H9 (cell line): ENCODE results near the gene TGM2. TPM values are rescaled to one million over a fixed set of nuclear protein-coding genes. Genes with fewer than 3 reads are reported as not detected.

Source experiments
- DNase-seq: peaks from one replicate; pipeline ENCODE4 v3.0.0-alpha.2; 2017
- H2AFZ ChIP-seq: one replicate; pipeline ENCODE4 v1.6.1; 2013; ENCODE audit warnings: mild to moderate bottlenecking, low read length, control low read depth, moderate library complexity
- H2AK5ac ChIP-seq: 2 replicates; pipeline ENCODE4 v1.6.1; 2013; ENCODE audit warnings: low read length, control low read depth, mixed read lengths; ENCODE audit not compliant: insufficient read length
- H2BK120ac ChIP-seq: one replicate; pipeline ENCODE4 v1.6.1; 2013; ENCODE audit warnings: low read depth, mild to moderate bottlenecking, low read length, control low read depth, inconsistent platforms; ENCODE audit not compliant: poor library complexity, severe bottlenecking
- H2BK12ac ChIP-seq: 2 replicates; pipeline ENCODE4 v1.6.1; 2013; ENCODE audit warnings: low read length, control low read depth, mixed read lengths, low read depth; ENCODE audit not compliant: insufficient read length
- H2BK15ac ChIP-seq: 2 replicates; pipeline ENCODE4 v1.6.1; 2013; ENCODE audit warnings: low read depth, low read length, control low read depth
- H2BK20ac ChIP-seq: one replicate; pipeline ENCODE4 v1.6.1; 2013; ENCODE audit warnings: low read depth, mild to moderate bottlenecking, low read length, control low read depth, inconsistent platforms; ENCODE audit not compliant: poor library complexity, severe bottlenecking
- H2BK5ac ChIP-seq: 2 replicates; pipeline ENCODE4 v1.6.1; 2013; ENCODE audit warnings: low read length, control low read depth, mixed read lengths; ENCODE audit not compliant: insufficient read length
- H3K14ac ChIP-seq: 2 replicates; pipeline ENCODE4 v1.6.1; 2013; ENCODE audit warnings: low read length, control low read depth; ENCODE audit not compliant: insufficient read depth
- H3K18ac ChIP-seq: 2 replicates; pipeline ENCODE4 v1.6.1; 2013; ENCODE audit warnings: low read depth, mild to moderate bottlenecking, mixed read lengths, low read length, control low read depth; ENCODE audit not compliant: insufficient read length
- H3K23ac ChIP-seq: 2 replicates; pipeline ENCODE4 v1.6.1; 2013; ENCODE audit warnings: low read length, control low read depth, mixed read lengths, low read depth; ENCODE audit not compliant: insufficient read length
- H3K23me2 ChIP-seq: 2 replicates; pipeline ENCODE4 v1.6.1; 2013; ENCODE audit warnings: low read depth, mild to moderate bottlenecking, mixed read lengths, low read length, control low read depth; ENCODE audit not compliant: insufficient read length, poor library complexity, severe bottlenecking
- H3K27ac ChIP-seq: 2 replicates; pipeline ENCODE4 v1.5.1; 2013; ENCODE audit warnings: low read length, control low read depth, mixed read lengths, low read depth; ENCODE audit not compliant: insufficient read length
- H3K27me3 ChIP-seq: 2 replicates; pipeline ENCODE4 v1.6.1; 2013; ENCODE audit warnings: low read length, control low read depth, inconsistent platforms; ENCODE audit not compliant: insufficient read depth
- H3K4ac ChIP-seq: 2 replicates; pipeline ENCODE4 v1.6.1; 2013; ENCODE audit warnings: low read depth, mild to moderate bottlenecking, control low read depth, inconsistent platforms, low read length, moderate library complexity
- H3K4me1 ChIP-seq: 2 replicates; pipeline ENCODE4 v1.6.1; 2013; ENCODE audit warnings: low read length, control low read depth, inconsistent platforms; ENCODE audit not compliant: insufficient read depth
- H3K4me2 ChIP-seq: 2 replicates; pipeline ENCODE4 v1.6.1; 2013; ENCODE audit warnings: low read length, control low read depth, mixed read lengths; ENCODE audit not compliant: insufficient read length, insufficient read depth
- H3K56ac ChIP-seq: 2 replicates; pipeline ENCODE4 v1.6.1; 2013; ENCODE audit warnings: low read depth, mild to moderate bottlenecking, mixed read lengths, low read length, control low read depth; ENCODE audit not compliant: insufficient read length
- H3K79me1 ChIP-seq: 2 replicates; pipeline ENCODE4 v1.6.1; 2013; ENCODE audit warnings: low read depth, mild to moderate bottlenecking, moderate library complexity, low read length, control low read depth, inconsistent platforms; ENCODE audit not compliant: insufficient read depth, poor library complexity, severe bottlenecking
- H3K79me2 ChIP-seq: 2 replicates; pipeline ENCODE4 v1.6.1; 2013; ENCODE audit warnings: low read length, control low read depth, inconsistent platforms; ENCODE audit not compliant: insufficient read depth
- H3K9ac ChIP-seq: 2 replicates; pipeline ENCODE4 v1.6.1; 2013; ENCODE audit warnings: low read length, control low read depth, mixed read lengths; ENCODE audit not compliant: insufficient read length; ENCODE audit errors: extremely low read depth
- H3K9me3 ChIP-seq: one replicate; pipeline ENCODE4 v1.6.1; 2013; ENCODE audit warnings: low read depth, low read length, inconsistent platforms; ENCODE audit not compliant: control insufficient read depth
- H3T11ph ChIP-seq: one replicate; pipeline ENCODE4 v1.6.1; 2013; ENCODE audit warnings: mild to moderate bottlenecking, low read length, control low read depth, inconsistent platforms
- H4K20me1 ChIP-seq: one replicate; pipeline ENCODE4 v1.6.1; 2013; ENCODE audit not compliant: control insufficient read depth, insufficient read length, insufficient read depth
- H4K5ac ChIP-seq: 2 replicates; pipeline ENCODE4 v1.6.1; 2013; ENCODE audit warnings: low read depth, mild to moderate bottlenecking, mixed read lengths, low read length, control low read depth; ENCODE audit not compliant: insufficient read length
- H4K8ac ChIP-seq: replicated peaks from 2 replicates; pipeline ENCODE4 v1.6.1; 2013; ENCODE audit warnings: low read length, control low read depth, mixed read lengths, low read depth; ENCODE audit not compliant: insufficient read length
- H4K91ac ChIP-seq: 2 replicates; pipeline ENCODE4 v1.6.1; 2013; ENCODE audit warnings: low read depth, mild to moderate bottlenecking, moderate library complexity, mixed read lengths, low read length, control low read depth; ENCODE audit not compliant: insufficient read length
- H3K27ac Mint-ChIP-seq, 3 experiments: 2 replicates in 2 of 3; 3 replicates in 1 of 3; pipeline ENCODE4 v1.8.0; 2020 to 2021; ENCODE audit warnings: mixed read lengths in 3 of 3, mild to moderate bottlenecking in 1 of 3, moderate library complexity in 1 of 3
- H3K27me3 Mint-ChIP-seq: 2 replicates; pipeline ENCODE4 v1.8.0; 2021; ENCODE audit warnings: low read depth, mild to moderate bottlenecking, moderate library complexity, mixed read lengths
- H3K36me3 Mint-ChIP-seq, 3 experiments: 2 replicates in 2 of 3; 3 replicates in 1 of 3; pipeline ENCODE4 v1.8.0; 2020 to 2021; ENCODE audit warnings: low read depth in 3 of 3, mixed read lengths in 3 of 3; ENCODE audit not compliant: insufficient read depth in 1 of 3
- H3K4me1 Mint-ChIP-seq, 2 experiments: 2 replicates each; pipeline ENCODE4 v1.8.0; 2020; ENCODE audit warnings: mixed read lengths in 2 of 2
- H3K4me3 Mint-ChIP-seq, 2 experiments: 2 replicates in 1 of 2; 3 replicates in 1 of 2; pipeline ENCODE4 v1.8.0; 2020 to 2021; ENCODE audit warnings: mild to moderate bottlenecking in 2 of 2, mixed read lengths in 2 of 2, moderate library complexity in 1 of 2
- H3K9me3 Mint-ChIP-seq, 2 experiments: 2 replicates in 1 of 2; 3 replicates in 1 of 2; pipeline ENCODE4 v1.8.0; 2020; ENCODE audit warnings: mild to moderate bottlenecking in 2 of 2, mixed read lengths in 2 of 2, moderate library complexity in 1 of 2
- WGBS: extraction: QIAGEN DNeasy Blood & Tissue Kit; methylation state at CpG from one replicate; pipeline ENCODE4 v1.1.7; 2013; ENCODE audit warnings: missing lambda C conversion rate, low lambda C conversion rate, mixed read lengths; ENCODE audit not compliant: insufficient read length; ENCODE audit errors: extremely low coverage; 5-methylcytosine and 5-hydroxymethylcytosine counted together
- total RNA-seq: library from RNA; stranded (reverse); gene quantifications from 2 replicates; pipeline ENCODE4 v1.2.1, GENCODE V29; 2021
- TF ChIP-seq, protein P1 (sequence below): fragments of 200-600 bp; sonication (generic); conservative IDR thresholded peaks from 3 replicates; pipeline ENCODE4 v1.8.0; 2021; ENCODE audit warnings: antibody characterized with exemption, mild to moderate bottlenecking

Gene TGM2
- total RNA-seq, 1 experiment from 2014 or later: 1.1 TPM

DNA sequence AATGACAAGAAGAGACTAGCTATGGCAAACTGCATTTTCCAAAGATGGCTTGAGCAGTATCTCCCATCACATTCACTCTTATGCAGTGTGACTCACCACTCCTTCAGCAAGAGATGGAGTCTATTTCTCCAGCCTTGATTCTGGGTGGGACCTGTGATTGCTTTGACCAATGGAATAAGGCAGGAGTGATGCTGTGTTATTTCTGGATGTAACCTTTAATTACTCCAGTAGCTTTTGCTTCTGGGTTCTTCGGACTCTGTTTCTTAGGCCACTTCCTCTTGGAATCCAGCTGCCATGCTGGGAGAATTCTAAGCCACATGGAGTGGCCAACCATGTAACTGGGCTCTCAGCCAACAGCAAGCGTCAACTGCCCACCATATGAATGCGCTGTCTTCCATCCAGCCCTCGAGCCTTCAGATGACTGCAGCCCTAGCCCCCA is 50.7 kb downstream of the TGM2 start:
- Mint-ChIP-seq H3K27ac (no peak overlapping the region), H3K36me3 (no peaks in the 10 kb centered on the region), H3K9me3 (no peaks in the 10 kb centered on the region), H3K27me3 (no peaks in the 10 kb centered on the region), H3K4me3 (no peak overlapping the region), H3K4me1 (peaks cover 4 to 7% of the 10 kb centered on the region in 2 experiments)
- Histone ChIP-seq H2BK12ac (no peak overlapping the region), H2BK15ac (no peak overlapping the region), H3K14ac (no peak overlapping the region), H3K4me2 (no peak overlapping the region), H4K5ac (no peak overlapping the region), H3K27ac (no peak overlapping the region), H3K23me2 (no peaks in the 10 kb centered on the region), H3K18ac (no peak overlapping the region), H3T11ph (no peak overlapping the region), H2BK20ac (no peak overlapping the region), H4K20me1 (no peaks in the 10 kb centered on the region), H2BK5ac (no peak overlapping the region), H2AK5ac (no peak overlapping the region), H2BK120ac (no peak overlapping the region), H3K79me2 (no peaks in the 10 kb centered on the region), H3K9me3 (no peaks in the 10 kb centered on the region), H2AFZ (no peak overlapping the region), H3K9ac (no peak overlapping the region), H3K56ac (no peak overlapping the region), H4K8ac (no peak overlapping the region), H3K4ac (no peak overlapping the region), H3K23ac (no peak overlapping the region), H3K4me1 (no peaks in the 10 kb centered on the region), H3K79me1 (no peaks in the 10 kb centered on the region), H4K91ac (no peak overlapping the region), H3K27me3 (no peaks in the 10 kb centered on the region)
- no CpG with 5 or more reads among the region's 4 CpGs for WGBS
- TF ChIP-seq, protein P1, sequence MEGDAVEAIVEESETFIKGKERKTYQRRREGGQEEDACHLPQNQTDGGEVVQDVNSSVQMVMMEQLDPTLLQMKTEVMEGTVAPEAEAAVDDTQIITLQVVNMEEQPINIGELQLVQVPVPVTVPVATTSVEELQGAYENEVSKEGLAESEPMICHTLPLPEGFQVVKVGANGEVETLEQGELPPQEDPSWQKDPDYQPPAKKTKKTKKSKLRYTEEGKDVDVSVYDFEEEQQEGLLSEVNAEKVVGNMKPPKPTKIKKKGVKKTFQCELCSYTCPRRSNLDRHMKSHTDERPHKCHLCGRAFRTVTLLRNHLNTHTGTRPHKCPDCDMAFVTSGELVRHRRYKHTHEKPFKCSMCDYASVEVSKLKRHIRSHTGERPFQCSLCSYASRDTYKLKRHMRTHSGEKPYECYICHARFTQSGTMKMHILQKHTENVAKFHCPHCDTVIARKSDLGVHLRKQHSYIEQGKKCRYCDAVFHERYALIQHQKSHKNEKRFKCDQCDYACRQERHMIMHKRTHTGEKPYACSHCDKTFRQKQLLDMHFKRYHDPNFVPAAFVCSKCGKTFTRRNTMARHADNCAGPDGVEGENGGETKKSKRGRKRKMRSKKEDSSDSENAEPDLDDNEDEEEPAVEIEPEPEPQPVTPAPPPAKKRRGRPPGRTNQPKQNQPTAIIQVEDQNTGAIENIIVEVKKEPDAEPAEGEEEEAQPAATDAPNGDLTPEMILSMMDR: no peak
- DNase-seq: no peak
